Neural cell (in vitro differentiated cells): ENCODE results near the gene CP.
"Not testable (repeated sequence)": the region's sequence is repeated elsewhere in the genome, so short reads cannot be mapped to it uniquely, and the experiment has no call there.

Source experiments
- CTCF ChIP-seq: fragments of 450-650 bp; IDR thresholded peaks from 2 replicates; pipeline ENCODE4 v1.5.1; 2014; ENCODE audit warnings: antibody characterized with exemption, mild to moderate bottlenecking, moderate library complexity; ENCODE audit not compliant: poor library complexity, severe bottlenecking
- POLR2AphosphoS5 ChIP-seq: IDR thresholded peaks from 2 replicates; pipeline ENCODE4 v1.6.1; 2012
- REST ChIP-seq: IDR thresholded peaks from 2 replicates; pipeline ENCODE4 v1.6.1; 2012; ENCODE audit warnings: borderline replicate concordance

- not testable (repeated sequence) for TF ChIP-seq CTCF, POLR2AphosphoS5, REST
Measured at GRCh38 chr3:149196805-149197592, 24.6 kb downstream of the CP start.
